HEK293 (cell line): Measurements from ENCODE around the gene ZBTB24.

Experiments used
- CTCF ChIA-PET: fragments of 350-600 bp; formaldehyde crosslinking; extraction: SDS; loops from one replicate; lab custom pipeline; 2021; ENCODE audit warnings: antibody characterized with exemption; lab: Yijun Ruan, JAX
- POLR2A ChIA-PET: fragments of 300-600 bp; formaldehyde crosslinking; extraction: SDS; loops from one replicate; lab custom pipeline; 2020; ENCODE audit warnings: antibody characterized with exemption, inconsistent platforms; lab: Yijun Ruan, JAX
- H3K27ac ChIP-seq: fragments of 200-500 bp; sonication (Bioruptor generic); 2 replicates; pipeline ENCODE4 v1.5.1; 2014; ENCODE audit warnings: low read depth, low read length, control low read depth, inconsistent platforms; ENCODE audit errors: extremely low read depth
- H3K36me3 ChIP-seq, 2 experiments: fragments of 200-500 bp in 1 of 2; sonication (Bioruptor generic) in 1 of 2; 1 replicate in 1 of 2; 2 replicates in 1 of 2; pipeline ENCODE4 v1.5.1; 2014 to 2017; ENCODE audit warnings: inconsistent platforms in 2 of 2, low read length in 2 of 2; ENCODE audit not compliant: control insufficient read depth in 2 of 2, insufficient read depth in 1 of 2
- H3K4me1 ChIP-seq: fragments of 200-500 bp; sonication (Bioruptor generic); 2 replicates; pipeline ENCODE4 v1.5.1; 2014; ENCODE audit warnings: mild to moderate bottlenecking, low read length, inconsistent platforms; ENCODE audit not compliant: control insufficient read depth, insufficient read depth
- H3K4me3 ChIP-seq: 2 replicates; pipeline ENCODE4 v1.5.1; 2011; ENCODE audit warnings: low read depth, mild to moderate bottlenecking, control low read depth, low read length, moderate library complexity
- H3K9me3 ChIP-seq: fragments of 200-500 bp; sonication (Bioruptor generic); 2 replicates; pipeline ENCODE4 v1.5.1; 2014; ENCODE audit warnings: low read depth, low read length, inconsistent platforms; ENCODE audit not compliant: control insufficient read depth, insufficient read depth
- BCL11A ChIP-seq: fragments of 450-650 bp; formaldehyde crosslinking; IDR thresholded peaks from 2 replicates; pipeline ENCODE4 v1.5.1; 2016; ENCODE audit warnings: low read depth, missing biosample characterization, missing genetic modification characterization
- GLI2 ChIP-seq: fragments of 450-650 bp; formaldehyde crosslinking; IDR thresholded peaks from 2 replicates; pipeline ENCODE4; 2017; ENCODE audit warnings: missing biosample characterization, missing genetic modification characterization, low read depth, borderline replicate concordance
- HOXC10 ChIP-seq: sonication (generic); formaldehyde crosslinking; IDR thresholded peaks from 2 replicates; pipeline ENCODE4 v1.8.1; 2023; ENCODE audit warnings: mild to moderate bottlenecking, missing genetic modification reagents
- MYNN ChIP-seq: fragments of 450-650 bp; formaldehyde crosslinking; IDR thresholded peaks from 2 replicates; pipeline ENCODE4 v1.5.1; 2016; ENCODE audit warnings: missing biosample characterization, missing genetic modification characterization, borderline replicate concordance
- TRIM28 ChIP-seq: IDR thresholded peaks from 2 replicates; pipeline ENCODE4 v1.6.1; 2011; ENCODE audit warnings: low read length, control low read depth, borderline replicate concordance
- ZBTB8A ChIP-seq: fragments of 450-650 bp; formaldehyde crosslinking; IDR thresholded peaks from 2 replicates; pipeline ENCODE4 v1.5.1; 2016; ENCODE audit warnings: missing biosample characterization, missing genetic modification characterization
- ZNF184 ChIP-seq: fragments of 450-650 bp; IDR thresholded peaks from 2 replicates; pipeline ENCODE4 v1.5.1; 2018; ENCODE audit warnings: missing biosample characterization, mild to moderate bottlenecking, missing genetic modification characterization
- ZNF239 ChIP-seq: fragments of 450-650 bp; formaldehyde crosslinking; IDR thresholded peaks from 2 replicates; pipeline ENCODE4 v1.5.1; 2016; ENCODE audit warnings: missing biosample characterization, missing genetic modification characterization
- ZNF37A ChIP-seq: fragments of 450-650 bp; IDR thresholded peaks from 2 replicates; pipeline ENCODE4 v1.5.1; 2018; ENCODE audit warnings: missing biosample characterization, missing genetic modification characterization
- ZNF394 ChIP-seq: fragments of 450-650 bp; formaldehyde crosslinking; IDR thresholded peaks from 2 replicates; pipeline ENCODE4 v1.5.1; 2016; ENCODE audit warnings: missing biosample characterization, missing genetic modification characterization, mild to moderate bottlenecking, moderate library complexity, borderline replicate concordance
- ZNF404 ChIP-seq: fragments of 450-650 bp; formaldehyde crosslinking; IDR thresholded peaks from 2 replicates; pipeline ENCODE4 v1.5.1; 2017; ENCODE audit warnings: missing biosample characterization, missing genetic modification characterization
- ZNF449 ChIP-seq: fragments of 450-650 bp; formaldehyde crosslinking; IDR thresholded peaks from 2 replicates; pipeline ENCODE4 v1.5.1; 2017; ENCODE audit warnings: missing biosample characterization, mild to moderate bottlenecking, missing genetic modification characterization, moderate library complexity
- ZNF510 ChIP-seq: fragments of 450-650 bp; formaldehyde crosslinking; IDR thresholded peaks from 2 replicates; pipeline ENCODE4 v1.5.1; 2018; ENCODE audit warnings: mild to moderate bottlenecking, missing genetic modification characterization, missing biosample characterization; ENCODE audit not compliant: insufficient replicate concordance
- ZNF558 ChIP-seq: fragments of 450-650 bp; formaldehyde crosslinking; IDR thresholded peaks from 2 replicates; pipeline ENCODE4 v1.5.1; 2016; ENCODE audit warnings: missing biosample characterization, missing genetic modification characterization
- ZNF626 ChIP-seq: fragments of 450-650 bp; sonication (Bioruptor Pico); formaldehyde crosslinking; IDR thresholded peaks from 2 replicates; pipeline ENCODE4 v1.5.1; 2018; ENCODE audit warnings: missing biosample characterization, missing genetic modification characterization, inconsistent platforms
- ZNF629 ChIP-seq: fragments of 450-650 bp; formaldehyde crosslinking; IDR thresholded peaks from 2 replicates; pipeline ENCODE4 v1.5.1; 2017; ENCODE audit warnings: missing biosample characterization, missing genetic modification characterization
- ZNF645 ChIP-seq: fragments of 450-650 bp; formaldehyde crosslinking; IDR thresholded peaks from 2 replicates; pipeline ENCODE4; 2016; ENCODE audit warnings: missing biosample characterization, missing genetic modification characterization
- ZSCAN23 ChIP-seq: fragments of 450-650 bp; formaldehyde crosslinking; IDR thresholded peaks from 2 replicates; pipeline ENCODE4 v1.5.1; 2016; ENCODE audit warnings: missing biosample characterization, missing genetic modification characterization
- TF ChIP-seq, protein P1 (sequence below): fragments of 450-650 bp; formaldehyde crosslinking; conservative IDR thresholded peaks from 2 replicates; pipeline ENCODE4 v1.5.1; 2016; ENCODE audit warnings: low read depth, missing biosample characterization, missing genetic modification characterization
- TF ChIP-seq, protein P2 (sequence below): fragments of 450-650 bp; formaldehyde crosslinking; IDR thresholded peaks from 2 replicates; pipeline ENCODE4 v1.5.1; 2016; ENCODE audit warnings: missing biosample characterization, missing genetic modification characterization

Gene ZBTB24

DNA sequence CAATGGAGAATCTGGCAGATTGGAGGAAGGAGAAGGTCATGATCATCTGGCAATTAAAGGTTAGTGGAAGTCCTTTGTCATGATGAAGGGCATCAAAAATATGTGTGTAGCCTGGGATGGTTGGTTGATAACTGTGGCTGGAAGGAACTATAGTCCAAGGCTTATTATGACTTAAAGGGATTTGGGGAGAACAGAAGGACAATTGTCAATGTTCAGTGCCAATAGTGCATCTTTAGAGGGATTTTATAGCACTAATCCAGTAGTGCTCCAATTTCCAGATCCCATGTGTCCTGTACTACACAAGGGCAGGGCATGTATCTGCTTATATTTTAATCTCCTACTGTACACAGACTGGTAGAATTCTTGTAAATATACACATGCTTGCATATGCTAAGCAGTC, 5.0 kb upstream of the ZBTB24 start (continued):
- no peak for TF ChIP-seq ZNF449 (tag by site-specific recombination)
- TF ChIP-seq, protein P1, sequence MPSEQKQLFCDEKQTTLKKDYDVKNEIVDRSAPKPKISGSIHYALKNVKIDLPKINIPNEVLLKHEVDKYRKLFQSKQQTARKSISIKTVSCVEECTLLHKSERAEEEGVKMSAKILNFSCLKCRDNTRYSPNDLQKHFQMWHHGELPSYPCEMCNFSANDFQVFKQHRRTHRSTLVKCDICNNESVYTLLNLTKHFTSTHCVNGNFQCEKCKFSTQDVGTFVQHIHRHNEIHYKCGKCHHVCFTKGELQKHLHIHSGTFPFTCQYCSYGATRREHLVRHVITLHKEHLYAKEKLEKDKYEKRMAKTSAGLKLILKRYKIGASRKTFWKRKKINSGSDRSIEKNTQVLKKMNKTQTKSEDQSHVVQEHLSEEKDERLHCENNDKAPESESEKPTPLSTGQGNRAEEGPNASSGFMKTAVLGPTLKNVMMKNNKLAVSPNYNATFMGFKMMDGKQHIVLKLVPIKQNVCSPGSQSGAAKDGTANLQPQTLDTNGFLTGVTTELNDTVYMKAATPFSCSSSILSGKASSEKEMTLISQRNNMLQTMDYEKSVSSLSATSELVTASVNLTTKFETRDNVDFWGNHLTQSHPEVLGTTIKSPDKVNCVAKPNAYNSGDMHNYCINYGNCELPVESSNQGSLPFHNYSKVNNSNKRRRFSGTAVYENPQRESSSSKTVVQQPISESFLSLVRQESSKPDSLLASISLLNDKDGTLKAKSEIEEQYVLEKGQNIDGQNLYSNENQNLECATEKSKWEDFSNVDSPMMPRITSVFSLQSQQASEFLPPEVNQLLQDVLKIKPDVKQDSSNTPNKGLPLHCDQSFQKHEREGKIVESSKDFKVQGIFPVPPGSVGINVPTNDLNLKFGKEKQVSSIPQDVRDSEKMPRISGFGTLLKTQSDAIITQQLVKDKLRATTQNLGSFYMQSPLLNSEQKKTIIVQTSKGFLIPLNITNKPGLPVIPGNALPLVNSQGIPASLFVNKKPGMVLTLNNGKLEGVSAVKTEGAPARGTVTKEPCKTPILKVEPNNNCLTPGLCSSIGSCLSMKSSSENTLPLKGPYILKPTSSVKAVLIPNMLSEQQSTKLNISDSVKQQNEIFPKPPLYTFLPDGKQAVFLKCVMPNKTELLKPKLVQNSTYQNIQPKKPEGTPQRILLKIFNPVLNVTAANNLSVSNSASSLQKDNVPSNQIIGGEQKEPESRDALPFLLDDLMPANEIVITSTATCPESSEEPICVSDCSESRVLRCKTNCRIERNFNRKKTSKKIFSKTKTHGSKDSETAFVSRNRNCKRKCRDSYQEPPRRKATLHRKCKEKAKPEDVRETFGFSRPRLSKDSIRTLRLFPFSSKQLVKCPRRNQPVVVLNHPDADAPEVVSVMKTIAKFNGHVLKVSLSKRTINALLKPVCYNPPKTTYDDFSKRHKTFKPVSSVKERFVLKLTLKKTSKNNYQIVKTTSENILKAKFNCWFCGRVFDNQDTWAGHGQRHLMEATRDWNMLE (tag by site-specific recombination): no peak

GRCh38 chr6:109486068-109486467, 3.0 kb upstream of the ZBTB24 start:
- Histone ChIP-seq H3K4me3 (no peak overlapping the region), H3K27ac (no peak overlapping the region), H3K4me1 (no peaks in the 10 kb centered on the region; the same call in 1 of the 2 replicates), H3K9me3 (no peaks in the 10 kb centered on the region), H3K36me3 (peaks cover 0 to 9% of the 10 kb centered on the region in 2 experiments; a peak in 1 of 3 replicates)
- POLR2A ChIA-PET: no interaction called here
- no peak for TF ChIP-seq ZNF394 (tag by site-specific recombination)
- TF ChIP-seq, protein P1 (tag by site-specific recombination): no peak
- TF ChIP-seq HOXC10 (CRISPR knock-in tag): no peak
- 0 out of 2 replicates have a peak, but pooled peaks have one; percentile 33 for TF ChIP-seq ZNF184
- no peak for TF ChIP-seq ZNF558 (tag by site-specific recombination)
- no peak for TF ChIP-seq ZNF404 (tag by site-specific recombination)
- no peak for TF ChIP-seq ZBTB8A (tag by site-specific recombination)
- TF ChIP-seq, protein P2, sequence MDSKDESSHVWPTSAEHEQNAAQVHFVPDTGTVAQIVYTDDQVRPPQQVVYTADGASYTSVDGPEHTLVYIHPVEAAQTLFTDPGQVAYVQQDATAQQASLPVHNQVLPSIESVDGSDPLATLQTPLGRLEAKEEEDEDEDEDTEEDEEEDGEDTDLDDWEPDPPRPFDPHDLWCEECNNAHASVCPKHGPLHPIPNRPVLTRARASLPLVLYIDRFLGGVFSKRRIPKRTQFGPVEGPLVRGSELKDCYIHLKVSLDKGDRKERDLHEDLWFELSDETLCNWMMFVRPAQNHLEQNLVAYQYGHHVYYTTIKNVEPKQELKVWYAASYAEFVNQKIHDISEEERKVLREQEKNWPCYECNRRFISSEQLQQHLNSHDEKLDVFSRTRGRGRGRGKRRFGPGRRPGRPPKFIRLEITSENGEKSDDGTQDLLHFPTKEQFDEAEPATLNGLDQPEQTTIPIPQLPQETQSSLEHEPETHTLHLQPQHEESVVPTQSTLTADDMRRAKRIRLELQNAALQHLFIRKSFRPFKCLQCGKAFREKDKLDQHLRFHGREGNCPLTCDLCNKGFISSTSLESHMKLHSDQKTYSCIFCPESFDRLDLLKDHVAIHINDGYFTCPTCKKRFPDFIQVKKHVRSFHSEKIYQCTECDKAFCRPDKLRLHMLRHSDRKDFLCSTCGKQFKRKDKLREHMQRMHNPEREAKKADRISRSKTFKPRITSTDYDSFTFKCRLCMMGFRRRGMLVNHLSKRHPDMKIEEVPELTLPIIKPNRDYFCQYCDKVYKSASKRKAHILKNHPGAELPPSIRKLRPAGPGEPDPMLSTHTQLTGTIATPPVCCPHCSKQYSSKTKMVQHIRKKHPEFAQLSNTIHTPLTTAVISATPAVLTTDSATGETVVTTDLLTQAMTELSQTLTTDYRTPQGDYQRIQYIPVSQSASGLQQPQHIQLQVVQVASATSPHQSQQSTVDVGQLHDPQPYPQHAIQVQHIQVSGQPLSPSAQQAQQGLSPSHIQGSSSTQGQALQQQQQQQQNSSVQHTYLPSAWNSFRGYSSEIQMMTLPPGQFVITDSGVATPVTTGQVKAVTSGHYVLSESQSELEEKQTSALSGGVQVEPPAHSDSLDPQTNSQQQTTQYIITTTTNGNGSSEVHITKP (tag by site-specific recombination): peak; percentile 85
- TF ChIP-seq ZNF510: no peak
- TF ChIP-seq ZNF645 (tag by site-specific recombination): no peak
- 0 out of 2 replicates have a peak, but pooled peaks have one; percentile 15 for TF ChIP-seq ZNF629 (tag by site-specific recombination)
- no peak for TF ChIP-seq ZNF239
- no peak for TF ChIP-seq ZNF626 (tag by site-specific recombination)
- no peak for TF ChIP-seq GLI2 (tag by site-specific recombination)
- no peak for TF ChIP-seq BCL11A
- TF ChIP-seq ZSCAN23 (tag by site-specific recombination): no peak
- no peak for TF ChIP-seq ZNF37A
- no peak for TF ChIP-seq TRIM28
- TF ChIP-seq MYNN (tag by site-specific recombination): no peak
- CTCF ChIA-PET: interaction anchor here (1.0 kb wide), 1 partner anchor 40 kb away, joined by 3 read pairs; no protein-coding TSS in a partner anchor
